ENCODE data around the gene IMMP2L.

IMMP2L gene

DNA sequence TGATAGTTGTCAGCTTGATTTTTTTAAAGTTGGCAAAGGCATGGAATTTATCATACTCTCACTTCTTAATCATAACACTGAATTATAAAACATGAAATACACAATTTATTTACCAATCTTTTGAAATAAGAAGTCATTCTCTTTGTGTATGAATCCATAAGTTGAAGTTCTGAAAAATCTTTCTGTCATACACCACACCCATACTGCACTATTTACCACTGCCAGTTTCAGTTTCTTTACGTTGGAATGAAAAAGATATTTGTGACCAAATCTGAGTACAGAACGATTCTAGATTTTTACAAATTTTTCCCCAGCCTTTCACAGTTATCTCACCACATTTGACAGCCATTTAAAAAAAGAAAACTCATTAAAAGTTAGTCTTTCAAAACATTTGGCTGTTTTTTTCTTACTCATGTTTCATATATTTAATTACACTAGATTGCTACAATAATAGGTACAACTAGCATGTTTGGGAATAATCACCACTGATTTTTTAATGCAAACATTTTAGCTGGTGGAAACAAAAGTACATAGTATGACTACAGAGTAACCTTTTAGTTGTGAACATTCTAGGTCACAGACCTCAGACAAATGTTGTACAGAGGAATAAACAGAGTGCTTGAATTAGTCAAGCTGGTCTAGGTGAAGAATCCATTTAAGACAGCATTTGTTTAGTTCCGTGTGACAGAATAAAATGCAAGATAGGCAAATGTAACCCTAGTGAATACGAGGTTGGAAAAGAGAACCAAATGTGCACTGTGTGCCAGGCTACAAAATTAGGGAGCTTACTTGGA is 656.3 kb downstream of the IMMP2L start:
- peak in 1 of 5 donors; percentile 51 for DNase-seq

DNA sequence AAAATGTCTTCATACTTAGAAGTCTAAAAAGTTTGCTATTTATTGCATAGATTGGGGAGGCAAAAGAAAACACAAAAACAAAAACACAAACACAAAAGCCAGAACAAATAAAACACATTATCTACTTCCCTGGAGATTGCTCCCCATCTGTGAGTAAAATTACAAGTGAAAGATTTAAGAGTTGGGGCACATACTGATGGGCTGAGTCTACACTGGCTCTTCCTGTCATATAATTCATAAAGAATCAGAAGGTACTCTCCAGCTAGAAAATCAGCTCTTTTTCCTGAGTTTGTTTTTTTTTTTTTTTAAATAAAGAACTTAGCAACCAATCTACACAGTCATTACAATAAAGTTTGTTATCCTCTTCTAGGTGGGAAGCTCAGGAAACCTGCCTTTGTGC is 663.8 kb downstream of the IMMP2L start:
- DNase-seq = no peak

DNA sequence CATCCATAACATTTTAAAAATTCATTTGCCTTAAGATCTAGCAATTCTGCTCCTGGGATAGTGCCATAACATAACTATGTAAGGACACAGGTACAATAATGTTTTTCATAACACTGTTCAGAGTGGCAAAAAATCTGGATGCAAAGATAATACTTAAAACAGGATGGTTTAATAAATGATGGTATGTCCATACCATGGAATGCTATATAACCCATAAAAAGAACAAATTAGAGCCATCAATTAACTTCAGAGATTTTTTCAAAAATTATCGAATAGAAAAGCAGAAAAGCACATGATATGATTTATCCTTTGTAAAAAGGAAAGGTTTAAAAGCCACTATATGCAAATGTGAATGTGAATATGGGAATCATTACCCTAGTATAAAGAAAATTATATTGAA is 664.8 kb downstream of the IMMP2L start:
- DNase-seq = no peak

DNA sequence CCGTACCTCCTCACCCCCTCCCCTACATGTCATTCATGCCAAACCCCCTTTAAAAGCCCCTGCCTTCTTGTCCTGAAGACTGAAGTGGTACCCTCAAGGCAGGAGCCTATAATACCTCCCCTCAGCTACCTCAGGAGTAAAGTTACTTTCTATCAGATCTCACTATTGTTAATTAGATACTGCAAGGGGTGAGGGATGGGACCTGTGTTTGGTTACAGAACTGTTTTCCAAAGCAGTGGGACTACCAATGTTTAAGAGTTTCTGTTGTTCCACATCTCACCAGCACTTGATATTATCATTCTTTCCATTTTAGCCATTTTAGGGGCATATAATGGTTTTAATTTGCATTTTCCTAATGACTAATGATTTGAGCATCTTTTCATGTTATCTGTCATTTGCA is 668.2 kb downstream of the IMMP2L start:
- no peak for DNase-seq

DNA sequence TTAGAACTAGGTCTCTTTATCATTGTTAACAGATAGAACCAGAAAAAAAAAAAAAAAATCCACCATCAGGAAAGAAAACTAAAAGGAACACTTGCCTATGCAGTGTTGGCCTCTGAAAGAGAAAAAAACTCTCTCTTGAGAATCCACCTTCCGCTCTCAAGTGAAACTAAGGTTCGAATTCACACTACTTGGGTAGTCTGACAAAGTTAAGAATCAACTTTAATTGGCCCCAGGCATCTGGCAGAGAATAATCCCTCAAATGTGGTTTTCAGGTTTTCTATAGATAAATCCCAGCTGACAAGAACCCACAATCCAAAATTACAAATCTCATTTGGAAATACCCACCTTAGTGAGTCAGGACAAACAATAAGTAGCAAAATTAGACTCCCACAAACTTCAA is 671.1 kb downstream of the IMMP2L start:
- DNase-seq = no peak

DNA sequence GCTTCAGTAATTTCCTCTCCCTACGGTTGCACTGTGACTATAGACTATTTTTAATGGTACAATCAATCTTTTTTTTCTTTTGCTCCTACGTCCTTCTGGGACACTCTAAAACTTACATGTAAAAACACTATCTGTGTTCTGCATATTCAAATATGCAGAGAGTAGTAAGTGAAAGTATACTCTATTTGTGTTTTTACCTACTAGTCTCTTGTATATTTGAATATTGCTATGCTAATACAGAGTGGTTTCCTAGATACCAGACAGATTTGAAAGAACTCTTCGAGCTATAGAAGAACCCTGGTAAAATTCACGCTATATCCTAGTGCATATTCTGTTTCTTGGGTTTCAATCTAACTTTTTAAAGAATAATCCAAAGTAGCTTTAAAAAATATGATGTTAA is 672.2 kb downstream of the IMMP2L start:
- no peak for DNase-seq

DNA sequence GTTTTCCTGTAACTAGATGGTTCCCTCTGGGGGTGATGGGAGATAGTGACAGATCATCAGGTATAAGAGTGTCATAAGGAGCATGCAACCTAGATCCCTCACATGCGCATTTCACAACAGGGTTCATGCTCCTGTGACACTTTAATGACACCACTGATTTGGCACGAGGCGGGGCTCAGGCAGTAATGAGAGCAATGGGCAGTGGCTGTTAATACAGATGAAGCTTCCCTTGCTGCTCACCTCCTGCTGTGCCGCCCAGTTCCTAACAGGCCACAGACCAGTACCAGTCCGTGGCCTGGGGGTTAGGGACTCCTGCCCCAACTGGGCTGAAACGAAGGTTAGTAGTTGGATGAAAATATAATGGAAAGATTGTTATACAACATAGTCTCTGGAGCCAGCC is 673.0 kb downstream of the IMMP2L start:
- DNase-seq = no peak

DNA sequence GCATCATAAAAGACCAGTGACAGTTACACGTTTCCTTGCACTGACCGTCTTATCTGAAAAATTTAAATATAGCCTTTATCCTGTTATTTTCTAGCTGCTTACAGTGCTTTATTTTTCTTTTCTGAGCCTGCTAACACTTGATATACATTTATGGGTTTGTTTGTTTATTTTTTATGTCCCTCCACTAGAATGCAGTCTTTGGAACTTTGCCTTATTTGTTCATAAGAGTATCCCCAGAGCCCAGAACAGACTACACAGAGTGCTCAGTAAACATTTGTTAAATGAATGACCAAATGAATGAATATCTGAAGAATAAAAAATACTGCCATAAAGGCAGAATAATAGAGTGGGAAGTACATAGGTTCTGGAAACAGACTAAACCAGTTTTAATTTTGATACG is 673.7 kb downstream of the IMMP2L start:
- no peak for DNase-seq

DNA sequence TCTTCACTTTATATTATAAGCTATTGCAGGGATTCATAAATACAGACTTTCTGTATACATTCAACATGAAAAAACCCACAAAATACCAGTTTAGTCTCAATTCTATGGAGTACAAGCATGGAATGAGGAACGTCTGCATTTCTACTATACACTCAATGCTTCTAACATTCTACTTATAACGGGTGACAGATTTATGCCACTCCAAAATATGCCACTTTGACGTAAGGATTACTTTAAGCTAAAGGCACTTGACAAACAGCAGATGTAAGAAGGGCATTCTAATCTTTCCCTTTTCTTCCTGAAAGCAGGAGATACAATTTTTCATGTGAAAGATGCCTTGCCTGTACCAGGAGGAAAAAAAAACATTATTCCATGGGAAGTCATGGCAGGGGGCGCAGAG is 676.8 kb downstream of the IMMP2L start:
- no peak for DNase-seq

DNA sequence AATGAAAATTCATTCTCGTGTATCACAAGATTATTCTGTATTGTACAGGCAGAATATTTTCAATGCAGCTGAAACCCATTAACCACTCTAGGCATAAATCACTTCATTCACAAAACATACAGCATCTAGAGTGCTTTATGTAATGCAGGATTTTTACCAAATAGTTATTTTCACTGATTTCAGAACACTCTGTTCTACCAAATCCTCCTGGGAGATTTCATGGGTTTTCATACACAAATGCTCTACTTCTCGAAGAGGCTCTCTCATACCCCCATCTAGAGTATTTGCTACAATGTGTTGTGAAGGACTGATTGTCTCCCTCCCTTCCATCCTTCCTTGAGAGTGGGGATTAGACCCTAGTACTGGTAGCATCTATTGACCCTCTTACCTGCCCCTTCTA is 680.6 kb downstream of the IMMP2L start:
- no peak for DNase-seq

DNA sequence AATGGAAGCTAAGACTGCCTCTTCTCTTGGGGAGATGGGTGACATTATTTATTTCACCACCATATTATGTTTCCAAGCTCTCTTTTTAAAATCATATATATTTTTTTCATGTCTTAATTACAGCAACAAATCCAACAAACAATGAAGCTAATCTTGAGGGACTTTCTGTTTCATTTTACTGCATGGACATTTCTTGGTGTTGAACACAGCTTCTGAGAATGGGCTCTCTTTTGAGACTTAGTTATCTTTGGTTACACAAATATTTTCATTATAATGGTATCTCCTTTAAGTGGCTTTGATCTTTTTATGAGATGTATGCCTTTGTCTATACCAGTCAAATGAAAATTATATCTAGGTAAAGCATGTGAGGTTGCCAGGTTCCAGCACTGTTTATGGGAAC is 681.3 kb downstream of the IMMP2L start:
- no peak for DNase-seq

DNA sequence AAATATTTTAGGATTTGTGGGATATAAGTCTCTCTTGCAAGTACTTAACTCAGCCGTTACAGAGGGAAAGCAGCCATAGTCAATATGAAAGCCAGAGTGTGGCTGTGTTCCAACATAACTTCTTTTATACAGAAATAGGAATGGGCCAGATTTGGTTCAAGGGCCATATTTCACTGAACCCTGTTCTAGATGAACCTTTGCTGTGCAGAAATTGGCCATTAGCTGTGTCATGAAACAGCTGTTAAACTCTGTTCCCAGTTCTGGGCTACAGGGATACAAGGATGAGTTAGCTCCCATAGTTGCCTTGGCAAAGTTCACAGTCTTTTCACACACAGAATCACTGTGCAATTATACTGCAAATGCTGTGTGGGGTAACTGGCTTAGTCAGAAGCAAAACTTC is 685.3 kb downstream of the IMMP2L start:
- DNase-seq = no peak

DNA sequence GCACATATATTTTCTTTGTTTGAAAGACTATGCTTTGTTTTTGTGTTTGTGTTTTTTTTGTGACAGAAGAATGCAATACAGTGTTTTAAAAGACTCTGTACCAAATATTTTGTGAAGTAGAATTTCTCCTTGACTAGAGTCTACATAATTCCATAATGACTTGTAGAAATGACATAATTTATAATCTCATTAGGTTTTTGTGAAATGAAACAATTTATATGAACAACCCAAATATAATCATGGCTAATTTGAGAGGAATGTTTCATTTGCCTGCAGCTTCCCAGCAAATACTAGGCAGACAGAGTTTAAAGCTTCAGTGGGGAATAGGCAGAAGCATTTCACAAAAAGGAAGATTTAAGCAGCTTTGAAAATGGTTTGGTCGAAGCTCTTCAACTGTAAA is 686.9 kb downstream of the IMMP2L start:
- no peak for DNase-seq

DNA sequence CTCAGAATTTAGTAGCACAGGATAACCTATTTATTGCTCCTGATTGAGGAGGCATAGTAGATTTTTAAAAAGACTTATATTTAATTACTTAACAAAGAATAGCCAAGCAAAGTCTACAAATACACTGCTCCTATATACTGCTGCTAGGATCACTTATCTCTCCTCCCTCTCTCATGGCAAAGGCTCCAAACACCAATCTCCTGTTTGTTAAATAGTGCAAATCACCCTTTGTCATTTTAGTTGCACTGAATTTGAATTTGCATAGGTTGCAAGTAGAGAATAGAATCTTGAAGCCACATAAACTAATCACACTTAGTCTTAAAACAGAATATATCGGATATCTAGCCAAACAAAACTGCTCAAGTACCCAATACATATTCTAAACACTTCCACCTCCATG is 690.4 kb downstream of the IMMP2L start:
- DNase-seq = no peak

DNA sequence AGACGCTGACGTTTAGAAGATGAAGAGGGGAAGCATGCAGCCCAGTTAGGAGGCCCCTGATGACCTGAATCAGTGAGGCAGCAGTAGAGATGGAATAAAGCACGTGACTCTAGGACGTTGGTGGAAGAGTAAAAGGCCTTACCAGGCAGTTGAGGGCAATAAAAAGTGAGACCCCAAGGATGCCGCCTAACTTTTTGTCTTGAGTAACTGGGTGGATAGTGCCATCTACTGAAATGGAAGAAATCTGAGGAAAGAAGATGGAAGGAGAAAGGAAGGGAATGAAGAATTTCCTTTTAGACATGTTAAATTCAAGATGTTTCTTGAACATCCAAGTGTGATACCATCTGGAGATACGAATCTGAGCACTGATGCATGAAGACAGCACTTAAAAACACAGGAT is 691.4 kb downstream of the IMMP2L start:
- DNase-seq = no peak

DNA sequence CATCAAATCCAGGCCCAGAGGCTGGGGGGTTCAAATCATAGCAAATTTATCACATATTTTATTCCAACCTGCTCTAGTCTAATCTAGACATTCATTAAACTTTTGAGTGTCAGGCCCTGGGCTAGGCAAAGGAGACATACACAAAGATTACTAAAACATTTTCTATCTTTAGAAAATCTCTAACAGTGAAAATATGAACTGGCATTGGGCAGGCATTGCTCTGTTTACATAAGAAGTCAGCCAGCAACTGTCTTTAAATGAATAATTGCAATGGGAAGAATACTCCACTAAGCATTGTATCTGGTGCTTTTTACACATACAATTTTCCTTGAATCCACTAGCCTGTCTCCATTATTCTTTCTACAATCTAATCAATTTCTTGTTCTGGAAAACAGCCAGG is 693.8 kb downstream of the IMMP2L start:
- DNase-seq = no peak

DNA sequence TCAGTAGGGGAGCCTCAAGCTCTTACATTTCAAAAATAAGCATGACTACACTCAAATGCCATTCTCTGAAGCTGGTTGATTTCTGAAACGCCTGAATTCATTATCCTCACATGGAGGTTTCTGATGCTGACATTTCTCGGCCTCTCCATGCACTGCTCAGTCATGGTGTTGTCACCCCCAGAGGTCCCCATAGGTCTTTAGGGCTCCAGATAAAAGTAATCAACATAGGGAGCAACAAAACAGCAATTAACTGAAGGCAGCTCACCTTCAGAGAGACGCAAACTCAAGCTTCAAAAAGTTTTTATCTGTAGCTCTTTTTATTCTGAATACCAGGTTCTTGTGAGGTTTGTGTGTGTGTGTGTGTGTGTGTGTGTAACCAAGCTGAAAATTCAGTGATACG is 694.5 kb downstream of the IMMP2L start:
- no peak for DNase-seq

DNA sequence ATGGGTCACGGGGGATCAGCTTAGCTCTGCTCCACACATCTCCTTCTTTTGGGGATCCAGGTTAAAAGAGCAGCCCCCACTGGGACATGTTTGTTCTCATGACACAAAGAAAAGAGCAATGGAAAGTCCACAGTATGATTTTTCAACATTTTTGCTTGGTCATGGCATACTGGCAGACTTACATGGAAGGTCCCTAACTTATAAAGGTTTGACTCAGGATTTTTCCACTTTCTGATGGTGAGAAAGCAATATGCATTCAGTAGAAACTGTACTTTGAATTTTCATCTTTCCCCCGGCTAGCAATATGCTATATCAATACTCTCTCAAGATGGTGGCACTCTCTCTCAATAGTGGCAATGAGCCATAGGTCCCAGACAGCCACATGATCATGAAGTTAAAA is 699.0 kb downstream of the IMMP2L start:
- no peak for DNase-seq

DNA sequence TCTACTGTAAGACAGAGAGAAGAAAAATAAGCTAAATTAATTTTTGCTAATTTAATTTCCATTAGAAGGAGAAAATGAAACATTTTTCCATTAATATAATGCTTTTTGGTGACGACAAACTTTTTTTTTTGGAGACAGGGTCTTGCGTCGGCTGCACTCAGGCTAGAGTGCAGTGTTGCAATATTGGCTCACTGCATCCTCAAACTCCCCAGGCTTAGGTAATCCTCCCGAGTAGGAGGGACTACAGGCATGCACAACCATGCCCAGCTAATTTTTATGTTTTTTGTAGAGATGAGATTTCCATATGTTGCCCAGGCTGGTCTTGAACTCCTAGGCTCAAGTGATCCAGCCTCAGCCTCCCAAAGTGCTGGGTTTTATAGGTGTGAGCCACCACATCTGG is 701.1 kb downstream of the IMMP2L start:
- DNase-seq = no peak

DNA sequence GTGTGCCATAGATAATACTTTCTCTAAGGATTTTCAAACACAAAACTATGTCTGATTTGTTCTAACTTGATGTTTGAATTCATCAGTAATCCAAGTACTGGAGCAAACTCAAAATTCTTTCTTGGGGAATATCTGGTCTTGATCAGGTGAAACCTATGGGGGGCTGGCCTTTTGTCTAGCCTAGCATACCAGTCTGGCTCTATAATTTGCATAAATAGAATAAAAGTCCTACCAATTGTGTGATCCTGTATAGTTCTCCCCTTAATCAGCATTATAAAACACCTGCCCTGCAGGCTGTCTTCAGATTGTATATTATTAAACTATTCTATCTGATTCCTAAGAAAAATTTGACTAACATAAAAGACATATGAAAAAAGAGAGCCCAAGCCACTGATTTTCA is 705.2 kb downstream of the IMMP2L start:
- DNase-seq = no peak

DNA sequence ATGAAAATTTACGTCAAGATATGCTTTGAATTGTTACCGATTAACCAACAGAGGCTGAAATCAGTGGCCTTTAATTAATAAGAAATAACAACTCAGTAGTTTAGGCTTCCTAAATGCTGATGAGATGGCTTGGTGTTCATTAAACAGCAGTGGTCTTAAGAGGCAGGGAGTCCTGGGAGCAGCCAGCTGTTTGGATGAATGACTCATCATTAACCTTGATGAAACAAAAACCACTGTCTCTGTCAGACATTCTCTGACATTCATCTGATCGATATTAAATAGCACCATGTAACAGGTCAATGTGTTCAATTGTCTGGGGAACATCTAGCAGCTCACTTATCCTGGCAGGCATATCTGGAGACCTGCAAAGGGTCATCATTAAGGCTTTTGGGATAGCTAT is 705.6 kb downstream of the IMMP2L start:
- DNase-seq = no peak

DNA sequence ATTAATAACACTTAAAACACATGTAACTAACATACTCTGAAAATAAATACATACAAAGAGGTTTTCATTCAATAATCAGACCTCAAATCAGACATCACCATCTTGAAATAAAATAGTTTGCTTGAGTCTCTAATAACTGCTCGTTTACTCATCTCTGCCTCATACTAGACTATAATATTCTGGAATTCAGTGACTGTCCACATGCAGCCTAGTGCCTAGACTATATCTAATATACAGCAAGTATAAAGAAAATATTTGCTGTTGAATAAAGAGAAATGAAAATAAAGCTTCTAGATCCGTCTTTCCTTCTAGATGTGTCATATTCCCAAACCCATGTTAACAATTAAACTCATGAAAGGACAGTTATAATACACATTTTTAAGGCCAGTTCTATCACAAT is 707.6 kb downstream of the IMMP2L start:
- DNase-seq = no peak

DNA sequence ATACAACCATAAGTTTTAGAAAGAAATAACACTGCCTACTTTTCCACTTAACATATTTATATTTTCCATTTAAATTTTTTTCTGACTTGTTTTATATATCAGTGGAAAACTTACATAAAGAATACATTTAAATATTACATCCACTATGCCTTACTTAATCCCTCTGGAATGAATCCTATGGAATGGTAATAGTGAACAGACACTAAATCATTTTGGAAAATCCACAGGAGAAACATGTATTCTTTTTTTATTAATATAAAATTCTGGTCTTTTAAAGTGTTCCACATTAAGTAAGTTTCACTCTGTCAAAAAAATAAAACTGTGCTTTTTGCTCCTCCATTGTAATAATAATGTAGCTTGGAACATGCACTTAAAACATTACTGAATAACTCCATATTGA is 708.1 kb downstream of the IMMP2L start:
- no peak for DNase-seq

DNA sequence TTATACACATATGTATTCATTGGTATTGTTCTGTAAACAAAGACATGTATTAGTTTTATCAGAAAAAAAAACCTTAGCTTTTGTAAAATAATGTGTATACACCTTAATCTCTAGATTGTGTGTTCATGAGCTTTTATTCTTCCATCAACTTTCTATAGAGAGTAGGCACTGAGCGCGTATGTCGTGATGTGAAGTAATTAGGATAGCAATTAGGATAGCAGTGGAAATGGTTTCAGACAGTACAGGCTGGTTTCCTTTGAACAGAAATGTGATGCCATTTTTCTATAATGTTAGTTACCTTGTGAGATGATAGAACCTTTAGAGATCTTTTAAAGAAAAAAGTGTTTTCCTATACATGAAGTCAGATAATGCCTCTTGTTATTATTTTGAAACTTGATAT is 709.0 kb downstream of the IMMP2L start:
- no peak for DNase-seq

DNA sequence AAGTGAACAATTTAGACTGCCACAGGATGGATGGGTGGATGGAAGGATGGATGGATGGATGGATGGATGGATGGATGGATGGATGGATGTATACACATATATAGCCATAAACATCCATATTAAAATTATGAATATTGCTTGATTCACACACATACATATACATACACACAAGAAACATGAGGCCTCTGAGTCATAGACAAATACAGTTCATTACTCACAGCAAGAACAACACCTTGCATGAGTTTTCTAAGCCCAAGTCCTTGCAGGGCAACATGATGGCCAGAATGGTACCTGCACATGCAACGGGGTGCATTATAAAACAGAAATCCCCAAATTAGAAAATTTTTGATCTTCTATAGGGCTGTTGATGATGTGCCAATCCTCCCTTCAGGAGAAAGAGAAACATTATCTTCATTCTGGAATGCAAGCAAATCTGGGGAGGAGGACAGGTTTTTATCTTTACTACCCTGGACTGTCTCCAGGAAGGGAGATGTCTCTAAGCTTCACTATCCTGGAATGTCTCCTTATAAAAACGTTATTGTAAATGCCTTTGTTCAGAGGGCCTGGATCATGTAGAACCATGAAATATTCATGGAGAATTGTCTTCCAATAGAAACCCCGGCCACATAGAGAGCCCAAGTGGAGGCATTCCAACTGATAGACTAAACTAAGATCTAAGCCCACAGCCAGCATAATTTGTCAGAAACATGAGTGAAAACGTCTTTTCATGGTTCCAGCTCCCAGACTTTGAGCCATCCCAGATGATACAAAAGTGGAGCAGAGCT is 709.9 kb downstream of the IMMP2L start:
- no peak for DNase-seq

Data from T-helper 1 cell (primary cell).